GM18508 (cell line): ENCODE data around the gene ASB18.
"Not testable (repeated sequence)": the region's sequence is repeated elsewhere in the genome, so short reads cannot be mapped to it uniquely, and the experiment has no call there.

Source experiments
- ATAC-seq: cut with Tn5 transposase; IDR thresholded peaks from one replicate; pipeline ENCODE4 v1.9.1; 2021; ENCODE audit warnings: moderate number of reproducible peaks; ENCODE audit not compliant: insufficient read depth, unreplicated experiment

ASB18 gene

DNA sequence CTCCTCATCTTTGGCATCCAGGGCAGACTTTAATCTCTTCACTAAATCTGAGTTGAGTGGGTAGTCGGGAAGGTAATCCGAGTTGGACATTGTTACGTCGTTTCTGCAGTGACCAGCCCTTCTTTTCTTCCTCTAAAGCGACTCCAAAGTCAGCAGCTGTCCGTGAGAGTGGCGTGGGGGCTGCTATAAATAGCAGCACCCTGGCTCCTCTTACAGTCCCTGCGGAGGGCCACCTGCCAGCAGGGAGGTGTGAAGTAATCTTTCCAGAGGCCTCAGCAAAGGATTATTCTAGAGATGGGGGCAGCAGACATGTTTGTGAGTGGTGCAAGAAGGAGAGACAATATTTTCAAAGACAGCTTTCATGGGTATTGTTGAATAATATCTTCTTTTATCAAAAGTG, at the start of gene ASB18:
ASB18 (minus strand) TSS at position 151 of the 400 bp plus-strand sequence; CDS start at position 90, 61 bp downstream.
- ATAC-seq = no peak

DNA sequence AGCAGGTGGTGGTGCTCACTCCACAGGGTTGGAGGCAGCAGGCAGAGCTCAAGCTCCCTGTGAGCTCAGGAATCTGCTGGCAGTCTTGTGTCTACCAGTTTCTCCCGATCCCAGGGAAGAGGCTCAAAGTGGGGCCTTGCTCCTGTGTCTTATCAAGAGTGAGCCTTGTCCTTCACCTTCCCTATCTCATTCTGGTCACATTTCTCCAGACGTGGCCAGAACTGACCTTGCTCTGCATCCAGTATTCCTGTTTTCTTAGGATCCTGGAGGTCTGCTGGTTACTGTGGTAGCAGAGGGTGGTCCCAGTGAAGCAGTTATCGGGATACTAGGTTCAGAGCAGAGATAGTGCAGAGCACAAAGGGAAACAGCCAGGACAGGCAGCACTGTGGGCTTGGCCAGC, 47.1 kb upstream of the ASB18 start:
- no peak for ATAC-seq

DNA sequence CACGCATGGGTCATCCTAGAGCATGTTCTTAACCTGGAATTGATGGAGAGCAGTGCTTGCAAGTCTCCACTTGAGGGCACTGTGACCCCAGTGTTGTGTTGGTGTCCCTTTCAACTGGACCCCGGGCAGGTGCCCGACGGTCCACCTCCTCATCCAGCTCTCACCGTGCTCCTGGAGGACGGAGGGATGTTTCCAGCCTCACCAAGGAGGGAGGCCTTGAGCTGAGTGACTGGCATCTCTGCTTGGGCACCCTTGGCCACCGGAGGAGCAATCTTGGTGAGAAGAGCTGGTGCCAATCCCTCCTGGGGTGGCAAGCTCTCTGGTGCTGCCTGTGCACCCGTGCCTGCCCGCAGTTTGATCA, 45.4 kb upstream of the ASB18 start:
- no peak for ATAC-seq

DNA sequence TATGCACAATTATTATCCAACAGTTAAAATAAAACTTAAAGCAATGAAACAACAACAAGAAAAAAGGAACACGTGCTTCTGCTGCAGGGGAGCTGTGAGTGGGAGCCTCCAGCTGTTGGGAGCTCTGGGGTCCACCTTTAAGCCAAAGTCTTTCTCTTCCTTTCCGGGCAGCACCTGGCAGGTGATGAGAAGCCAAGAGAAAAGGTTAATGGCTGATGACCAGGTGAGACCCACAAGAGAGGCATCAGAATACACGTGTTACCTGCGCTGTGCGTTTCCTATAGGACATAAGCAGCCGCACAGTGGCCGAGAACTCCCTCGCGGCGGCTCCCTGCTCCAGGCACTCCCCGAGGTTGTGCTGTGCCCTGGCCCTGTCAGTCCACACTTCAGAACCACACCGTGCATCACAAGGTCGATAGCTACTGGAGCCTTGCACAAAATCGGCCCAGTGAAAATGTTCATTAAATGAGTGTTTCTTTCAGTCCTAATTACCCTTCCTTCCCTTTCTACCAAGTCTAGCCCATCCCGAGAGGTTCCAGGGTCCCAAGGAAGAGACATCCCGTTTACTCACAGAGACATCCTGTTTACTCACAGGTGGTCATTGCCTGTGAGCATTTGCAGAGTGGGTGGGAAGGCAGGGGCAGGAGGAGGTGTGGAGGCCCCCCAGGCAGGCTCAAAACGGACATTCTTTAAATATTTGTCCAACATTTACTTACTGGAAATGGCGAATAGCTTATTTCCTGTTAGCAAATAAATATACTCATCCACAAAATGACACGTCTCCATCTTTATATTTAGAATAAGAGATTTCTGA, 44.9 kb upstream of the ASB18 start:
- no peak for ATAC-seq

DNA sequence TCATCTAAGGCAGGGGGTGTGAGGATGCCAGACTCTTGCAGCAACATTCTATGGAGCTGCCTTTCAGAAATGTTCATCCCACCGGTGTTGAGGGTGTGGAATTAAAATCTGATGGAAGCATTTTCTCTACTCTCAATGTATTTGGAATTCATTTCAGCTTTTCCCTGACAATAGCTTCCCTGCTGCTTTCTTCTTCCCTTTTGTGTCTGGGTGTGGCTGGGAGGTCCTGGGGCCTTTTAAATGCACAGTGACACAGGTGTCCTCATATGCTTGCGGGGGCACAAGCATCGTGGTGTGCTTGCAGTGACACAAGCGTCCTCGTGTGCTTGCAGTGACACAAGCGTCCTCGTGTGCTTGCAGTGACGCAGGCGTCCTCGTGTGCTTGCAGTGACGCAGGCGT, 43.4 kb upstream of the ASB18 start:
- no peak for ATAC-seq

DNA sequence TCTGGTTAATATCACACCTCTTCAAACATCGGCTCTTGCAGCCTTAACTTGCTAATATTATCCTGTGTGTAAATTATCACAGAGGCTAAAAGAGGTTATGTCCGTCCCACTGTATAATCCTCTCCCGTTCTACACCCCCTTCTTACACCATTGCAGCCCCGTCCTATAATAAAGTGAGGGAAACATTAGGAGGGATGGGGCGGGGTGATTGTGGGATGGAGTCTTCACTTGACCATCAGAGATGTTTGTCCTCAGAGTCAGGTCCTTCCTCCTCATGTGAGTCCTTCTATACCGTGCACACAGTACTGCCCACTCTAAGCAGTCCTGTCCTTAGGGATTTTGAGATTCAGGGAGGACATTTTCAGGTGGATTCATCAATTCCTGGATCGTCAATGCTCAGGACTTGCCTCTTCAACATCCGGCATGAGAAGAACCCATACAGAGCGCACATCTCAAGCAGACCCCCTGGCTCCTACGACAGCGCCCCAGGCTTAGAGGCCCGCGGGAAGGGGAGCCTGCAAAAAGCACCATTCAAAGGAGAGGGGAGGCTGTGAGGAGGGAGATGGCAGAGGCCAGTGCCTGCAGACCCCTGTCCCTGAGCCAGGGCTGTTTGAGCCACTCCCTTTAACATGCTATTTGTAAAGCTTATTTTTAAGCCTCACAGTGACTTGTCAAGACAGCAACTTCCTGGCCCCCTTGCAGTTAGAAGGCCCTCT, 42.8 kb upstream of the ASB18 start:
- ATAC-seq = no peak

DNA sequence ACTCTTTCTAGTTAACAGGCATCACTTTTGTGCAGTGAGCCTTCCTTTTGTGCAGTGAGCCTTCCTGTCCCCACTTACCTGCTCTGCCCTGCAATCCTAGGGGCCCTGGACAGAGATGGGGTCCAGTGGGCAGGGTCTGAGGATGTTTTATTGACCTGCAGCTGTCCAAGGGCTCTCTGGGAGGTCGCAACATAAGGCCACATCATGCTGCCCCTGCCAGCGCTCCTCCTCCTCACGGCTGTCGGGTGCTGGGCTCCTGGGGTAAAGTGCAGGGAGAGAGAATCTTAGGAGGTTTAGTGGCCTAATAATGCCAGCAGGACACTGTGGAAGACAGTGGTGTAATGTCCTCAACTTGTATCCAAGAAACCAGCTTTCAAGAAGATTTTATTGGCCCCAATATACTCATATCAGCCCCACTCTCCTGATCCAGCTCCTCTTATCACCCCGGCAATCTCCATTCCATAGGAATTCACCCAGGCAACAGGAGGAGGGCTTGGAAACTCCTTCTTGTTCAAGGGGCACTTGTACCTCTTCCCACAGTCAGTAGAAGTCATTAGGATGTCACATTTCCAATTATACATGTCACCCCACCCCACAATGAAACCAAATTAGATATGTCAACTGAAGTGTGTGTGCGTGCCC, 41.9 kb upstream of the ASB18 start:
- no peak for ATAC-seq

DNA sequence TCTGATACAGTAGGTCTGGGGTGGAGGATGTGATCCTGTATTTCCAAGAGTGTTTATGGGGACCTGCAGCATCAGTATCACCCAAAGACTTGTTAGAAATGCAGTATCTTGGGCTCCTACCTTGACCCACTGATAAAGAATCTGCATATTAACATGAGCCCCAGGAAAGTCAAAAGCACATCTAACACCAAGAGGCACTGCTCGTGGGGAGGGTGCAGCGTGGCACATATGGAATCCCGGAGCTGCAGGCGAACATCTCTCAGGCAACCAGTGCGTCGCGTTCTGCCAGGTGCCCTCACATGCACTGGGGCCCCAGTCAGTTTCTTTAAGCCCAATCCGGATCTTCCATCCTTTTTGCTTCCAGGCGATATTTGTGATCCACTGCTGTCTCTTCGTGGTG, 41.3 kb upstream of the ASB18 start:
- no peak for ATAC-seq

- no peak for ATAC-seq
Measured at GRCh38 chr2:236303935-236304334, 39.7 kb upstream of the ASB18 start.

DNA sequence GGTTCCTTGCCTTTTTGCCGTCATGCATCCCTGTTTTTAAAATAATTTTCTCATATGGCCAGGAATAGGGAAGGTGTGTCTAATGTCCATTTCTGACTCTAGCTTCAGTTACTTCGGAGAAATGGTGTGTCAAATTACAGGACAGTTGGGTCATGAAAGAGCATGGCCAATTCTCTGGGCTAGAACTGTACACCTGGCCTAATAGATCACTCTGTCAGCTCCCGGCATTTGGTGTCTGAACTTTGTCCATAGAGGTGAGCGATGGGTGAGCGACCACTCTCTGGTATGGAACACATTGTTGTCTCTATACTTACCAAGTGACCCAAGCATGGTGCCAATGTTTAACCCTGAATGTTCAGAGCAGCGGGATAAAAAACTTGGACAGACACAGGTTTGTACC, 38.3 kb upstream of the ASB18 start:
- ATAC-seq = no peak

DNA sequence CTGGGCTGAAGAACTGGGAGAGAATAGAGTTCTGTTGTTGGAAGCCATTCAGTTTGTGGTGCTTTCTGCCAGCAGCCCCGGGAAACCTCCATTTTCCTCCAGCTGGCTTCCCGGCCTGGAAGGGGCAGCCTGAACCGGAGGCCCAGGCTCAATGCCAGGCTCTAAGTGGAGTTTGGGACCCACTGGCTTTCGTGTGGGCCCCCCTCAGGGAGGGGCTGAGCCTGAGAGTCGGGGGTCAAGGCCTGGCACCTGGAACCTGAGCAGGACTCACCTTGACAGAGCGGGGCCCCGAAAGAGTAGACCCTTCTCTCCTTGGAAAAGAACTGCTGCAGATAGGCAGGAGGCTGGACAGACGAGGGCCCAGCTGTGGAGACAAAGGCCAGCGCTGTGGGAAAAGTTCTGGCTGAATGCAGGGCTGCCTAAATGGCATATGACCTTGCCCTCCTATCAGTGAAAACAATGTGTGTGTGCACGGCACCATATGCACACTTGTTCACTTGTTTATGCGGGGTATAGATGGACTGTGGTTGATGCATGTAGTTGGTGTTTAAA, 34.8 kb upstream of the ASB18 start:
- ATAC-seq = no peak

DNA sequence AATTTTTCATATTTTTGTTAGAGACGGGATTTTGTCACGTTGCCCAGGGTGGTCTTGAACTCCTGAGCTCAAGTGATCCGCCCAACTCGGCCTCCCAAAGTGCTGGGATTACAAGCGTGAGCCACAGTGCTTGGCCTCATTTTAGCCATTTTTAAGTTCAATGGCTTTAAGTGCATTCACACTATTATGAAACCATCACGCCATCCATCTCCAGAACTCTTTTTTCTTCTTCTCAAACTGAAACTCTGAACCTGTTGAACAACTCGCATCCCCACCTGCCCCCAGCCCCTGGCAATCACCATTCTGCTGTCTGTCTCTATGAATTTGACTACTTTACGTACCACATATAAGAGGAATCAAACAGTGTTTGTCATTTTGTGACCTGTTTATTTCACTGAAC, 31.3 kb upstream of the ASB18 start:
- no peak for ATAC-seq

DNA sequence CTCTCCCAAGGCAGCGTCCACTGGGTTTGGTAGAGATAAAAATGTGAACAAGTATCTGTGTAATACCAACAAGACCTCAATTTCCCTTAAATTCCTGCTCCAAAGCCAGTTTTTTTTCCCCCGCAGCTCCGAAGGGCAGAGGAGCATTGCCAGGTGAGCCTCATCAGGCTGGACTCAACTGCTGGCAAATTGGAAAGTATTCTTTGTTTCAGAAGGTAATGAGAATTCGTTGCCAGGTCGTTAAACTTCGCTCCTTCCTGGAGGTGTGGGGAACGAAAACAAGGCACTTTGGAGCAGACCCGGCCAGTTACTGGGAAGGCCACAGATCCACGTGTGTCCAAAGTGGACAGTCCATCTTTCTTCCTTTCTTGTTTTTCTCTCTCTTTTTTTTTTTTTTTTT, 30.4 kb upstream of the ASB18 start:
- no peak for ATAC-seq

GRCh38 chr2:236293241-236293810, 29.1 kb upstream of the ASB18 start:
- ATAC-seq = no peak

DNA sequence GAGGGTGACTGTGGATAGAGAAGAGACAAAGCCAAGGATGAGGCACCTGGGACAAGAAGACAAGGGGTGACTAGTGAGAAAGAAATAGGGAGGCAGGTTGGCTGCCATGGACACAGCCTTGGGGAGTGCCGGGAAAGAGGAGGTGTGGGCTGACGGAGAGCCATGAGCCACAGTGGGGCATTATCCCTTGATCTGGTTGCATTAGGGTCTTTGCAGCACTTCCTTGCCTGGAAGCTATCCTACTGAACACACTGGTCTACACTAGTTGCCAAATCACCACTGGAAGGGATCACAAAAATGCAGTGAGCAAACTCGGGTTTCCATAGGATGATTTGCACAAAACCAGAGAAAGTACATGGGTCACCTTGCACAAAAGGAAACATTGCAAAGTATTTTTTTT, 27.7 kb upstream of the ASB18 start:
- no peak for ATAC-seq

DNA sequence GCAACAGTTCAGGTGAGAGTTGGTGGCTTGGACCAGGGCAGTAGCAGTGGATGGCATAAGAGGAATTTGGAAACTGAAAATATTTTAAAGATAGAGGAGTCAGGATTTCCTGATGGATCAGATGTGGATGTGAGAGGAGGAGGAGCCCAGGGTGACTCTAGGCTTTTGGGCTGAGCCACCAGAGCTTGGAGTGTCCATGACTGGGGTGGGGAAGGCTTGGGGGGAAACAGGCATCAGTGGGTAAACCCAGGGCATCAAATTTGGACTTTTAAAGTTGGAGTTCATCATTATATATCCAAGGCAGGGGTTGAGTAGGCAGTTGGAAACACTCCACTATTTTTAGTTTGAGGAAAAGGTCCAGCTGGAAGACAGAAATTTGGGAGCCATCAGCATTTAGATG, 27.3 kb upstream of the ASB18 start:
- no peak for ATAC-seq

DNA sequence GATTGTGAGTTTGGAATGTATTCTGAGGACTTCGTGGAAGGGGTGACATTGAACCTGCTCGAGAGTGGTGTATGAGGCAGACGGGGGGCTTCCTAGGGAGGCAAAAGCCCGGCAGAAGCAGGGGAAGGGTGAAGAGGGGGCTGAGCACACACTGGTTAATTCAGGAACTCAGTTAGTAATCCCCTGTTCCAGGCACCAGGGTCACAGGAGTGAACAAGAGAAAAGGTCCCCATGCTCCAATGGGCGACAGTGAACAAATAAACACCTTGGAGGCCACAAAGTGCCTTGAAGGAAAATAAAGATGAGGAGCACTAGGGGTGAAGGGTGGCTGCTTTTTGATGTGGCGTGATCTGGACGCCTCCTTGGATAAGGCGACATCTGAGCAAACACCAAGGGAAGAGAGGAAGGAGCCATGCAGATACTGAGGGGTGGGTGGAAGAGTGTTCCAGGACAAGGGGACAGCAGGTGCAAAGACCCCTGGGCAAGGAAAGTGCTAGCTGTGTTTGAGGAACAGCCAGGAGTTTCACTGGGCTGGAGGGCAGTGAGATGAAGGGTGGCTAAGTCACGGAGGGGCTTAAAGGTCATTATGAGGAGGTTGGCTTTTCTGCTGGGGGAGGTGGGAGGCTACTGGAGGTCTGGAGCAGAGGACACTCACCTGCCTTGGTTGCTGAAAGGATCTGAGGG, 26.7 kb upstream of the ASB18 start:
- ATAC-seq = no peak

DNA sequence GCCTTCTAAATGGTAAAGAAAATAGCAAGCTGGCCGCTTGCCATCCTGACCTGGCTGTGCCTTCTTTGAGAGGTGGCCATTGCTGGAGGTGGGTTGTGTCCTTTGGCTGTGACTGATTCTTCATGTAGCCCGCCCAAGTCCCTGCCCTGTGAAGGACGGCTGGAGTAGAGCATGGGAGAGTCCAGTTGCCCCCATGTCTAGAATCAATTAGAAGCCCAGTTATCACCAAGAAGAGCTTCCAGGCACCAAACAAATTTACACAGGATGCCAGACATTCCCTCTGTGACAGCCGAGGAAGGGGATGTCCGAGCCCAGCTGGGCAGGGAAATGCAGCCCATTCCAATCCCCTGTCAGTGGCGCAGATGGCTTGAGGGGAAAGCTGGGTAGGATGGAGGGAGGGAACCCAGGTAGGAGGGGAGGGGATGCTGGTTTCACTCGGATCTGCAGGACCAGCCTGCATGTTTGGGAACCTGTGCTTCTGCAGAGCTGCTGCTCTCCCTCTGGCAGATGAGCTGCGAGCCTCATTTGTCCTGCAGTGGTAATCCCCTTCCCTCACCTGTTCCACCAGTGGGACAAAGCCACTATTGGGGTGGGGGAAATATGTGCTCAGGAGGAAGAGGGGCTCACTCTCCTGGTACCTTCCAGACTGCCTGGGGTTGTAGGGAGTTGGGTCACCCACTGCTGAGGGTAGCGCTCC, 25.7 kb upstream of the ASB18 start:
- no peak for ATAC-seq

GRCh38 chr2:236288373-236288772, 24.2 kb upstream of the ASB18 start:
- ATAC-seq = not testable (repeated sequence)

GRCh38 chr2:236287656-236288055, 23.4 kb upstream of the ASB18 start:
- no peak for ATAC-seq
